Skeletal muscle tissue (tissue), 4 donors: Measurements from ENCODE around the gene TSPAN18. TPM values are rescaled to one million over a fixed set of nuclear protein-coding genes. Genes with fewer than 3 reads are reported as not detected.

ENCODE experiments used
- H3K27ac ChIP-seq: one replicate; pipeline ENCODE4 v1.7.0; 2013; ENCODE audit warnings: mild to moderate bottlenecking, low read depth, low read length, inconsistent platforms
- H3K27me3 ChIP-seq, 3 donors: one replicate each; pipeline ENCODE4 v1.7.0; 2013; ENCODE audit warnings: low read length in 3 of 3; ENCODE audit not compliant: control insufficient read depth in 3 of 3, insufficient read depth in 3 of 3
- H3K36me3 ChIP-seq, 3 donors: one replicate each; pipeline ENCODE4 v1.7.0; 2013; ENCODE audit warnings: low read length in 3 of 3; ENCODE audit not compliant: control insufficient read depth in 3 of 3, insufficient read depth in 3 of 3
- H3K4me1 ChIP-seq, 3 donors: one replicate each; pipeline ENCODE4 v1.7.0; 2013; ENCODE audit warnings: low read length in 3 of 3, mild to moderate bottlenecking in 3 of 3; ENCODE audit not compliant: control insufficient read depth in 3 of 3, insufficient read depth in 3 of 3
- H3K4me3 ChIP-seq, 3 donors: one replicate each; pipeline ENCODE4 v1.7.0; 2013; ENCODE audit warnings: low read length in 3 of 3
- H3K9ac ChIP-seq, 3 donors: one replicate each; pipeline ENCODE4 v1.7.0; 2013; ENCODE audit warnings: low read length in 3 of 3, mild to moderate bottlenecking in 3 of 3, moderate library complexity in 2 of 3, low read depth in 1 of 3
- H3K9me3 ChIP-seq, 3 donors: one replicate each; pipeline ENCODE4 v1.7.0; 2013; ENCODE audit warnings: low read length in 3 of 3; ENCODE audit not compliant: control insufficient read depth in 3 of 3
- total RNA-seq: library from RNA; depleted of rRNA; stranded (reverse); fragments of >200 nt; gene quantifications from one replicate; pipeline ENCODE4 v1.2.3, GENCODE V29; 2014
- donor health status: Osteomylitis.

Gene TSPAN18
- total RNA-seq, 1 donor from 2014 or later: 11.5 TPM

GRCh38 chr11:44874284-44874683 is 147.5 kb downstream of the TSPAN18 start:
- Histone ChIP-seq H3K9ac (no peak overlapping the region), H3K9me3 (no peaks in the 10 kb centered on the region), H3K4me3 (no peak overlapping the region), H3K4me1 (peaks cover 0 to 3% (median 0%) of the 10 kb centered on the region in 3 donors), H3K36me3 (no peaks in the 10 kb centered on the region), H3K27me3 (peaks cover 0 to 4% (median 3%) of the 10 kb centered on the region in 3 donors), H3K27ac (no peak overlapping the region)

GRCh38 chr11:44875037-44875436 is 148.3 kb downstream of the TSPAN18 start:
- Histone ChIP-seq H3K4me3 (no peak overlapping the region), H3K36me3 (no peaks in the 10 kb centered on the region), H3K4me1 (peaks cover 0 to 3% (median 0%) of the 10 kb centered on the region in 3 donors), H3K9ac (no peak overlapping the region), H3K27ac (no peak overlapping the region), H3K9me3 (no peaks in the 10 kb centered on the region), H3K27me3 (peaks cover 0 to 4% (median 3%) of the 10 kb centered on the region in 3 donors)

- Histone ChIP-seq H3K4me1 (peaks cover 0 to 3% (median 0%) of the 10 kb centered on the region in 3 donors), H3K36me3 (no peaks in the 10 kb centered on the region), H3K4me3 (no peak overlapping the region), H3K9ac (no peak overlapping the region), H3K9me3 (no peaks in the 10 kb centered on the region), H3K27me3 (peaks cover 0 to 4% (median 3%) of the 10 kb centered on the region in 3 donors), H3K27ac (no peak overlapping the region)
Observed at GRCh38 chr11:44876194-44876723, 149.5 kb downstream of the TSPAN18 start.

GRCh38 chr11:44876906-44877305 is 150.1 kb downstream of the TSPAN18 start:
- Histone ChIP-seq H3K9ac (no peak overlapping the region), H3K9me3 (no peaks in the 10 kb centered on the region), H3K4me3 (no peak overlapping the region), H3K27me3 (peaks cover 0 to 5% (median 4%) of the 10 kb centered on the region in 3 donors), H3K27ac (no peak overlapping the region), H3K4me1 (peaks cover 0 to 3% (median 0%) of the 10 kb centered on the region in 3 donors), H3K36me3 (no peaks in the 10 kb centered on the region)

GRCh38 chr11:44877571-44878497 is 151.1 kb downstream of the TSPAN18 start:
- H3K4me3 ChIP-seq: no peak overlapping the region
- H3K27me3 ChIP-seq: peaks cover 0 to 6% (median 4%) of the 10 kb centered on the region in 3 donors
- H3K27ac ChIP-seq: no peak overlapping the region
- no peaks in the 10 kb centered on the region for H3K36me3 ChIP-seq
- H3K4me1 ChIP-seq: peaks cover 0 to 3% (median 0%) of the 10 kb centered on the region in 3 donors
- no peaks in the 10 kb centered on the region for H3K9me3 ChIP-seq
- H3K9ac ChIP-seq: no peak overlapping the region

GRCh38 chr11:44878711-44879110 is 151.9 kb downstream of the TSPAN18 start:
- no peak overlapping the region for H3K9ac ChIP-seq
- no peak overlapping the region for H3K4me3 ChIP-seq
- H3K36me3 ChIP-seq: no peaks in the 10 kb centered on the region
- peaks cover 0 to 3% (median 0%) of the 10 kb centered on the region in 3 donors for H3K4me1 ChIP-seq
- H3K27me3 ChIP-seq: peaks cover 0 to 4% (median 4%) of the 10 kb centered on the region in 3 donors
- H3K27ac ChIP-seq: no peak overlapping the region
- H3K9me3 ChIP-seq: no peaks in the 10 kb centered on the region

GRCh38 chr11:44879432-44879831 is 152.7 kb downstream of the TSPAN18 start:
- H3K4me1 ChIP-seq: peaks cover 0 to 3% (median 0%) of the 10 kb centered on the region in 3 donors
- no peak overlapping the region for H3K27ac ChIP-seq
- H3K27me3 ChIP-seq: peaks cover 0 to 4% (median 3%) of the 10 kb centered on the region in 3 donors
- no peak overlapping the region for H3K4me3 ChIP-seq
- no peaks in the 10 kb centered on the region for H3K36me3 ChIP-seq
- no peak overlapping the region for H3K9ac ChIP-seq
- no peaks in the 10 kb centered on the region for H3K9me3 ChIP-seq

GRCh38 chr11:44880511-44880910 is 153.7 kb downstream of the TSPAN18 start:
- Histone ChIP-seq H3K9ac (no peak overlapping the region), H3K9me3 (no peaks in the 10 kb centered on the region), H3K27ac (no peak overlapping the region)

GRCh38 chr11:44880953-44881352 is 154.2 kb downstream of the TSPAN18 start:
- Histone ChIP-seq H3K27me3 (peaks cover 0 to 4% (median 3%) of the 10 kb centered on the region in 3 donors), H3K4me3 (no peak overlapping the region), H3K4me1 (peaks cover 0 to 3% (median under 1%) of the 10 kb centered on the region in 3 donors), H3K27ac (no peak overlapping the region), H3K9ac (no peak overlapping the region), H3K36me3 (no peaks in the 10 kb centered on the region), H3K9me3 (no peaks in the 10 kb centered on the region)

More at GRCh38 chr11:44880511-44880910, 153.7 kb downstream of the TSPAN18 start:
- Histone ChIP-seq H3K4me3 (no peak overlapping the region), H3K27me3 (peaks cover 0 to 4% (median 3%) of the 10 kb centered on the region in 3 donors), H3K4me1 (peaks cover 0 to 3% (median 0%) of the 10 kb centered on the region in 3 donors), H3K36me3 (no peaks in the 10 kb centered on the region)

- H3K27ac ChIP-seq: no peak overlapping the region
Observed at GRCh38 chr11:44883277-44883676, 156.5 kb downstream of the TSPAN18 start.

More at GRCh38 chr11:44883277-44883676, 156.5 kb downstream of the TSPAN18 start:
- Histone ChIP-seq H3K9me3 (no peaks in the 10 kb centered on the region), H3K4me1 (peaks cover 0 to 6% (median 4%) of the 10 kb centered on the region in 3 donors), H3K36me3 (no peaks in the 10 kb centered on the region), H3K9ac (no peak overlapping the region), H3K27me3 (peaks cover 0 to 3% (median 0%) of the 10 kb centered on the region in 3 donors), H3K4me3 (no peak overlapping the region)
